GM23248 (cell line): ENCODE data around the gene UBE2I.

Experiments used
- EZH2 ChIP-seq: fragments of 200-600 bp; sonication (generic); IDR thresholded peaks from 2 replicates; pipeline ENCODE4 v1.6.1; 2018; ENCODE audit warnings: antibody characterized with exemption, mild to moderate bottlenecking; ENCODE audit not compliant: insufficient read depth, poor library complexity, severe bottlenecking
- EZH2phosphoT487 ChIP-seq: fragments of 200-600 bp; sonication (generic); IDR thresholded peaks from 2 replicates; pipeline ENCODE4 v1.6.1; 2018; ENCODE audit warnings: antibody characterized with exemption, moderate library complexity, mild to moderate bottlenecking, low read depth; ENCODE audit not compliant: insufficient read depth

DNA sequence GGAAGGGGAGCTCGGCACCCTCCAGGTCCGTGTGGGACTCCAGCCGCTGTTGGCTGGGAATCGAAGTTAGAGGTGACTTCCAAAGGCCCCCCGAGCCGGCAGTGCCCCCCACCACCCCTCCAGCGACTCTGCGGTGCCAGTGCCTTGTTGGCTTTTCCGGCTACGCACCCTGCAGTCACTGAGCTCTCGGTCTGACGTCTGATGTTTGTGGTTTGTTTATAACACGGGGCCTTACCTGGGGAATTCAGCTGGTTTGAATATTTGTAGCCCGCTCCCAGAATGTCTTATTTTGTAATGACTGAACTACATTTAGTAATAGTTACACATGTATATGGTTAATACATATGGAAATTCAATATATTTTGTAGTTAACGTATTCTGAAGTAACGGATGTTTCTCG, 17.0 kb downstream of the UBE2I start:
- no peak for TF ChIP-seq EZH2
- no peak for TF ChIP-seq EZH2phosphoT487
